H1 (cell line): ENCODE measurements around the gene SND1. TPM values are rescaled to one million over a fixed set of nuclear protein-coding genes. Genes with fewer than 3 reads are reported as not detected.

Experiments
- ATF2 ChIP-seq: IDR thresholded peaks from 2 replicates; pipeline ENCODE4 v1.6.1; 2012; ENCODE audit warnings: low read length, inconsistent platforms
- CHD7 ChIP-seq: fragments of 300-600 bp; sonication (generic); IDR thresholded peaks from 2 replicates; pipeline ENCODE4 v1.7.1; 2012; ENCODE audit warnings: low read length, moderate library complexity, mild to moderate bottlenecking, inconsistent platforms; ENCODE audit not compliant: insufficient replicate concordance
- polyA plus RNA-seq, 7 experiments: library from polyadenylated mRNA; depleted of rRNA in 3 of 7; stranded (reverse) in 5 of 7; unstranded in 2 of 7; fragments of >200 nt in 5 of 7; fragments of 200-250 nt in 2 of 7; gene quantifications; 1 replicate in 5 of 7; 2 replicates in 1 of 7; 4 replicates in 1 of 7; pipeline versions ENCODE4 v1.2.1 to v1.2.3, GENCODE V29; 2011 to 2013; ENCODE audit warnings: missing spikeins in 2 of 7, mixed read lengths in 2 of 7
- total RNA-seq: library from RNA; stranded (reverse); fragmentation: NEBNext Ultra II Directional; extraction: Animal tissue kit (Norgen Biotek cat#: 25700); gene quantifications from 2 replicates; pipeline ENCODE4 v1.2.1, GENCODE V29; 2021

Gene SND1
- total and polyA plus RNA-seq, 2 of the 8 experiments (the other 6 are each of a cell fraction or from before 2014, with no cell fraction given) = 122 to 290 TPM

GRCh38 chr7:127961786-127962453 is 309.9 kb downstream of the SND1 start (continued):
- TF ChIP-seq CHD7 (no peak), ATF2 (no peak)
- TF ChIP-seq, all 59 proteins: peak for 1
